Urinary bladder (tissue), 4 donors: Measurements from ENCODE around the gene MYMK. TPM values are rescaled to one million over a fixed set of nuclear protein-coding genes. Genes with fewer than 3 reads are reported as not detected.

ENCODE experiments used
- DNase-seq: peaks from one replicate; pipeline ENCODE4 v3.0.0-alpha.2; 2015; ENCODE audit errors: extremely low spot score
- H3K27ac ChIP-seq: one replicate; pipeline ENCODE4 v1.5.1; 2013; ENCODE audit warnings: low read depth, mild to moderate bottlenecking, moderate library complexity
- H3K36me3 ChIP-seq: one replicate; pipeline ENCODE4 v1.6.1; 2013; ENCODE audit warnings: mild to moderate bottlenecking, moderate library complexity; ENCODE audit not compliant: insufficient read depth
- H3K4me1 ChIP-seq: one replicate; pipeline ENCODE4 v1.6.1; 2013; ENCODE audit warnings: mild to moderate bottlenecking, moderate library complexity; ENCODE audit not compliant: insufficient read depth
- H3K4me3 ChIP-seq: one replicate; pipeline ENCODE4 v1.5.1; 2013; ENCODE audit warnings: low read depth, low read length
- WGBS: extraction: QIAGEN DNeasy Blood & Tissue Kit; methylation state at CpG from one replicate; pipeline ENCODE4 v1.1.7; 2013; 5-methylcytosine and 5-hydroxymethylcytosine counted together
- polyA plus RNA-seq: library from polyadenylated mRNA; stranded (reverse); fragments of 200-250 nt; gene quantifications from one replicate; pipeline ENCODE4 v1.2.3, GENCODE V29; 2013
- total RNA-seq: library from RNA; depleted of rRNA; stranded (reverse); fragments of >200 nt; gene quantifications from one replicate; pipeline ENCODE4 v1.2.3, GENCODE V29; 2014
- donor health status: healthy with polysubstance abuse.
- donor health status: healthy.

The MYMK gene
- total and polyA plus RNA-seq, 2 donors: 1.2 TPM; not detected in 1

- no peak for DNase-seq
- Histone ChIP-seq H3K27ac (no peak overlapping the region), H3K4me1 (no peaks in the 10 kb centered on the region), H3K4me3 (no peak overlapping the region), H3K36me3 (no peaks in the 10 kb centered on the region)
- 80% methylated on average over 12 of the region's 12 CpGs for WGBS
Observed at GRCh38 chr9:133490865-133491655, 33.7 kb downstream of the MYMK start.

DNA sequence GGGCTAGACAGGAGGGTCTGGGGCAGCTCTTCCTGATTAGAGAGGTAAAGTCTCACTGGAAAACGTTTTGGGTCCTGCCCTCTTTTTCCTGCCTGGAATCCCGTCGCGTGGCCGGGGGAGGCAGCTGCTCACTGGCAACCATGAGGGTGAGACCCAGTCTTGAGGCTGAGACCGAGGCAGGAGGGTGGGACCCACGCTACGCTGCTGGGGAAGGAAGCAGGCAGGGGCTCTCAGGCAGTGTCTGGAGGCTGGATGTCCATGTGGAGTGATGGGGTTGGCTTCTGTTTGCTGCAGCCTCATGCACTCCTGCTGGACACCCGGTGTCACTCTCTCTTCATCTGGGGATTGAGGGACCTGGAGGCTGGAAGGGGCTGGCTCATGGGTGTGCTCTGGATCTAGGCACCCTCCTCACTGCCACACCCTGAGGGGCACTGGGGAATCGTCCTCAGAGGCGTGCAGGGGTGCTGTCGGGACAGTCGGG lies 34.5 kb downstream of the MYMK start:
- 62% methylated on average over 13 of the region's 13 CpGs for WGBS
- H3K36me3 ChIP-seq: no peaks in the 10 kb centered on the region
- H3K4me3 ChIP-seq: no peak overlapping the region
- DNase-seq: no peak
- H3K4me1 ChIP-seq: no peaks in the 10 kb centered on the region
- H3K27ac ChIP-seq: no peak overlapping the region

- no peaks in the 10 kb centered on the region for H3K36me3 ChIP-seq
- no peak overlapping the region for H3K4me3 ChIP-seq
- WGBS: 84% methylated on average over 19 of the region's 19 CpGs
- DNase-seq: no peak
- no peak overlapping the region for H3K27ac ChIP-seq
- no peaks in the 10 kb centered on the region for H3K4me1 ChIP-seq
Observed at GRCh38 chr9:133489253-133490190, 35.2 kb downstream of the MYMK start.

- Histone ChIP-seq H3K36me3 (no peaks in the 10 kb centered on the region), H3K4me1 (no peaks in the 10 kb centered on the region), H3K4me3 (no peak overlapping the region), H3K27ac (no peak overlapping the region)
- WGBS: 89% methylated on average over 18 of the region's 18 CpGs
- DNase-seq: no peak
Observed at GRCh38 chr9:133488686-133489252, 36.0 kb downstream of the MYMK start.

- no peak for DNase-seq
- 93% methylated on average over 8 of the region's 8 CpGs for WGBS
- H3K4me3 ChIP-seq: no peak overlapping the region
- H3K4me1 ChIP-seq: no peaks in the 10 kb centered on the region
- no peak overlapping the region for H3K27ac ChIP-seq
- H3K36me3 ChIP-seq: no peaks in the 10 kb centered on the region
Observed at GRCh38 chr9:133487331-133487725, 37.4 kb downstream of the MYMK start.

- Histone ChIP-seq H3K27ac (peak overlapping the region; percentile 46), H3K36me3 (no peaks in the 10 kb centered on the region), H3K4me1 (no peaks in the 10 kb centered on the region), H3K4me3 (no peak overlapping the region)
- DNase-seq: no peak
- WGBS: 65% methylated on average over 25 of the region's 25 CpGs
Observed at GRCh38 chr9:133485531-133486260, 39.1 kb downstream of the MYMK start.

GRCh38 chr9:133484671-133485437 lies 39.9 kb downstream of the MYMK start:
- Histone ChIP-seq H3K4me3 (no peak overlapping the region), H3K36me3 (no peaks in the 10 kb centered on the region), H3K27ac (peak overlapping the region; percentile 46), H3K4me1 (no peaks in the 10 kb centered on the region)
- WGBS: 53% methylated on average over 22 of the region's 22 CpGs
- DNase-seq: peak; percentile 28

DNA sequence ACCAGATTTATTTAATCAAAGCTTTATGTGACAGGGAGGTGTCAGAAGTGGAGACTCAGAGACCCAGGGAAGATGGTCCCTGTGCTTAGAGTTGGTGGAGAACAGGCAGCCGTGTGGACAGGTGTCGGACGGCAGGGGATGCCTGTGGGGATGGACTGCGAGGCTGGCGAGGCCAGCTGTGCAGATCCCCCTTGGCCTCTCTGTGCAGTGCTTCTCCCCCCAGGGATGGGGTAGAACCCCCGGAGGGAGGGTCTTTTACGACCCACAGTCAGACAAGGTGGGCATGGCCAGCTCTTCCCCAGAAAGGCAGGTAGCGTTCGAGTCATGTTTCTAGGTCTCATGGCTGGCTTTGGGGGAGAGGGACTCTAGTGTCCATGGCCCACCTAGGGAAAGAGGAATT lies 41.1 kb downstream of the MYMK start:
- H3K4me3 ChIP-seq: no peak overlapping the region
- 75% methylated on average over 9 of the region's 9 CpGs for WGBS
- H3K36me3 ChIP-seq: no peaks in the 10 kb centered on the region
- DNase-seq: no peak
- H3K4me1 ChIP-seq: no peaks in the 10 kb centered on the region
- no peak overlapping the region for H3K27ac ChIP-seq

- no peak for DNase-seq
- Histone ChIP-seq H3K27ac (no peak within 1 kb of the TSS), H3K4me1 (peaks cover 1% of the 10 kb centered on the region), H3K36me3 (no peaks in the 10 kb centered on the region), H3K4me3 (peak within 1 kb of the TSS; percentile 27)
- under 1% methylated on average over 84 of the region's 84 CpGs for WGBS
Observed at GRCh38 chr9:133478851-133479711, 45.7 kb downstream of the MYMK start, which contains the start of gene SLC2A6. TSS of gene SLC2A6 (minus strand) at chr9:133479099. CDS start at chr9:133479059, 40 bp downstream.

DNA sequence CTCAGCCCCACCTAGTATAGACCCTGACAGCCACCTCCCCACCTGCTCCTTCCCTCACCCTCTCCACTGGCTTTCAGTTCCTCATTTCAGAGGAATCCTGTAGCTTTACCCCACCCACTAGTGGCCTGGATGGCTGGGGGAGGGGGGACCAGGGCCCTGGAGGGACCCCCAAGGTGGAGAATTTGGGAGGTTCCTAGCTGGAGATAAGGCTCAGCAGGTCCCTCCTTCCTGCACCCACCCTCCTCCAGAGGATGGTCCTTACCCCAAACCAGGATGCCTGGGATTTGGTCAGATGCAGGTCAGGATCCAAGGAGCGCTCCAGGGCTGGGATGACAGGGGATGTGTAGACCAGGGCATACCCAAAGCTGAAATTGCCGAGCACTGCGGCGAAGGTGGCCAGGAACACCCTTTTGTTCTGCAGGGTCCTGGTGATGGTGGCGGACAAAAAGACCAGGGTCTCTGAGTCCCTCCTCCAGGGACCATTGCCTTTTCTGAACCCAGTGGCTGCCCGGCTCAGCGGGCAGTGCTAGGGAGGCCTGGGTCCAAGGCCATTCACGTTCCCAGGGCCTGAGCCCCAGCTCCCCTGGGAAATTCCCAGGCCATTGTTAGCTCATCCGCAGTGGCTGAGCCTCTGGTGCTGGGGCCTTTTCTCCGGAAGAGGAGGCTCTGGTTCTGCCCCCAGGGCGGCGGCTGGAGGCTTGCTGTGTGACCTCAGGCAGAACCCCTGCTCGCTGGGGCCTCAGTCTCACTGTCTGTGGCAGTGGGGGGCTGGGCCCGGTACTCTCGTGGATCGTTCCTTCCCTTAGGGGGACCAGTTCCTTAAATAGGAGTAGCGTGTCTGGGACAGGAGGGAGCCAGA lies 46.5 kb downstream of the MYMK start:
- H3K4me1 ChIP-seq: peaks cover 1% of the 10 kb centered on the region
- WGBS: 41% methylated on average over 17 of the region's 17 CpGs
- no peaks in the 10 kb centered on the region for H3K36me3 ChIP-seq
- H3K27ac ChIP-seq: no peak overlapping the region
- no peak for DNase-seq
- peak overlapping the region; percentile 27 for H3K4me3 ChIP-seq

GRCh38 chr9:133477461-133477860 lies 47.3 kb downstream of the MYMK start:
- no peak overlapping the region for H3K4me3 ChIP-seq
- DNase-seq: no peak
- WGBS: 94% methylated on average over 4 of the region's 4 CpGs

More at GRCh38 chr9:133477461-133477860, 47.3 kb downstream of the MYMK start:
- no peaks in the 10 kb centered on the region for H3K36me3 ChIP-seq
- no peak overlapping the region for H3K27ac ChIP-seq
- peaks cover 1% of the 10 kb centered on the region for H3K4me1 ChIP-seq
